ENCODE results near the gene EYS. TPM values are rescaled to one million over a fixed set of nuclear protein-coding genes. Genes with fewer than 3 reads are reported as not detected.

EYS gene
- total and polyA plus RNA-seq, 2 of the 13 experiments (the other 11 are each of a cell fraction or from before 2014, with no cell fraction given), result 0.04 to 0.07 TPM

- no peak for TF ChIP-seq SOX13 (IDR thresholded peaks at IDR 0.05)
- TF ChIP-seq SOX13 (CRISPR knock-in tag; conservative IDR thresholded peaks at IDR 0.05 in 1 of 2, IDR thresholded peaks at IDR 0.05 in 1 of 2), result peak in 1 of 2 experiments; percentile 77; a peak in 2 of 4 replicates
- TF ChIP-seq ZSCAN21 (CRISPR knock-in tag; IDR thresholded peaks at IDR 0.05; ENCODE audit: borderline replicate concordance), result no peak
- no peak for TF ChIP-seq MAFF (IDR thresholded peaks at IDR 0.05; ENCODE audit: low read depth, low read length)
- TF ChIP-seq THRA (CRISPR knock-in tag; IDR thresholded peaks at IDR 0.05; ENCODE audit: borderline replicate concordance), result no peak
- no peak for TF ChIP-seq ZFX (CRISPR knock-in tag; IDR thresholded peaks at IDR 0.05; ENCODE audit: low read depth)
- TF ChIP-seq GFI1 (CRISPR knock-in tag; IDR thresholded peaks at IDR 0.05; ENCODE audit: borderline replicate concordance), result peak; percentile 100
- no peak for TF ChIP-seq SMYD3 (CRISPR knock-in tag; IDR thresholded peaks at IDR 0.05)
- TF ChIP-seq RNF219 (CRISPR knock-in tag; IDR thresholded peaks at IDR 0.05), result no peak
- TF ChIP-seq ZNF503 (CRISPR knock-in tag; IDR thresholded peaks at IDR 0.05), result peak; percentile 63
- TF ChIP-seq GABPA (IDR thresholded peaks at IDR 0.05; ENCODE audit: low read depth, low read length), result no peak
- TF ChIP-seq GABPA (CRISPR knock-in tag; IDR thresholded peaks at IDR 0.05; ENCODE audit: low read depth), result no peak
- no peak for TF ChIP-seq RBAK (CRISPR knock-in tag; IDR thresholded peaks at IDR 0.05)
- no peak for TF ChIP-seq EEA1 (CRISPR knock-in tag; IDR thresholded peaks at IDR 0.05; ENCODE audit: borderline replicate concordance)
- no peak for TF ChIP-seq ZFP41 (CRISPR knock-in tag; IDR thresholded peaks at IDR 0.05; ENCODE audit: borderline replicate concordance)
- TF ChIP-seq TOPORS (CRISPR knock-in tag; IDR thresholded peaks at IDR 0.05), result no peak
- no peak for TF ChIP-seq TFAP4 (IDR thresholded peaks at IDR 0.05; ENCODE audit: borderline replicate concordance, low read depth)
- peak; percentile 30; the same call in 1 of the 2 replicates for TF ChIP-seq RXRB (CRISPR knock-in tag; IDR thresholded peaks at IDR 0.05; ENCODE audit: borderline replicate concordance)
- no peak for TF ChIP-seq ZNF292 (CRISPR knock-in tag; IDR thresholded peaks at IDR 0.05; ENCODE audit: borderline replicate concordance, low read depth)
- no peak for TF ChIP-seq DNMT1 (CRISPR knock-in tag; IDR thresholded peaks at IDR 0.05)
- TF ChIP-seq RBM22 (optimal IDR thresholded peaks at IDR 0.05; ENCODE audit: low read length), result no peak
- TF ChIP-seq ZFP91 (CRISPR knock-in tag; IDR thresholded peaks at IDR 0.05; ENCODE audit: borderline replicate concordance), result no peak
- TF ChIP-seq PPARG (CRISPR knock-in tag; conservative IDR thresholded peaks at IDR 0.05), result 0 out of 2 replicates have a peak, but pooled peaks have one; percentile 48
Observed at GRCh38 chr6:64084185-64084663, 1622.8 kb downstream of the EYS start (continued).

Measured in HepG2 (cell line).